Measurements from ENCODE around the gene BLM.

DNA sequence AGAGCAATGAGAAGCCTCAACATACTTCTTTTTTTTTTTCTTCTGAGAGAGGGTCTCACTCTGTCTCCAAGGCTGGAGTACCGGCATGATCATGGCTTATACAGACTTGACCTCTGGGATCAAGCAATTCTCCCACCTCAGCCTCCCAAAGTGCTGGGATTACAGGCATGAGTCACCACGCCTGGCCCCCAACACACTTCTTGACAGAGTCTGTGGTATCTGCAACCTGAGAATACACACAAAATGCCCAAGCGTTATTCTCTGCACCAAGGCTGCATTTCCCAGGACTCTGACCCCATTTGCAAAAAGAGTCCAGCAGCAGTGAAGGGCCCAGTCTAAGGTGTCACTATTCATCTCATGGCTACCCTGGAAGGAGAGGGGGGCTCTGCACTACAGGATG lies 42.7 kb upstream of the BLM start:
- TF ChIP-seq, protein P1, sequence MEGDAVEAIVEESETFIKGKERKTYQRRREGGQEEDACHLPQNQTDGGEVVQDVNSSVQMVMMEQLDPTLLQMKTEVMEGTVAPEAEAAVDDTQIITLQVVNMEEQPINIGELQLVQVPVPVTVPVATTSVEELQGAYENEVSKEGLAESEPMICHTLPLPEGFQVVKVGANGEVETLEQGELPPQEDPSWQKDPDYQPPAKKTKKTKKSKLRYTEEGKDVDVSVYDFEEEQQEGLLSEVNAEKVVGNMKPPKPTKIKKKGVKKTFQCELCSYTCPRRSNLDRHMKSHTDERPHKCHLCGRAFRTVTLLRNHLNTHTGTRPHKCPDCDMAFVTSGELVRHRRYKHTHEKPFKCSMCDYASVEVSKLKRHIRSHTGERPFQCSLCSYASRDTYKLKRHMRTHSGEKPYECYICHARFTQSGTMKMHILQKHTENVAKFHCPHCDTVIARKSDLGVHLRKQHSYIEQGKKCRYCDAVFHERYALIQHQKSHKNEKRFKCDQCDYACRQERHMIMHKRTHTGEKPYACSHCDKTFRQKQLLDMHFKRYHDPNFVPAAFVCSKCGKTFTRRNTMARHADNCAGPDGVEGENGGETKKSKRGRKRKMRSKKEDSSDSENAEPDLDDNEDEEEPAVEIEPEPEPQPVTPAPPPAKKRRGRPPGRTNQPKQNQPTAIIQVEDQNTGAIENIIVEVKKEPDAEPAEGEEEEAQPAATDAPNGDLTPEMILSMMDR (IDR thresholded peaks at IDR 0.05), result no peak
- TF ChIP-seq POLR2A (IDR thresholded peaks at IDR 0.05), result no peak

Data from ovary (tissue), 3 donors.